ENCODE data around the gene RGS11. TPM values are rescaled to one million over a fixed set of nuclear protein-coding genes. Genes with fewer than 3 reads are reported as not detected.

The RGS11 gene
- total and polyA plus RNA-seq, 11 donors, result 1.1 to 19.5 (median 11.8) TPM

GRCh38 chr16:228151-228851, 47.4 kb downstream of the RGS11 start:
- H3K4me3 ChIP-seq, result peak overlapping the region; percentile 56 to 93 (median 77)
- no peak for DNase-seq
- TF ChIP-seq POLR2A (IDR thresholded peaks at IDR 0.05) (no peak), CTCF (IDR thresholded peaks at IDR 0.05) (no peak)
- ATAC-seq, result peak in 1 of 4 donors; percentile 15
- WGBS, 4 donors, result 20 to 23% (median 21%) methylated on average over 9 of the region's 9 CpGs
- peaks cover 3 to 25% (median 13%) of the 10 kb centered on the region in 12 donors for H3K4me1 ChIP-seq
- H3K27me3 ChIP-seq, result no peaks in the 10 kb centered on the region
- intact Hi-C loops (cut with DNase I), result loop anchor here in 5 of 10 donors (5.0 to 10.0 kb wide), 3 partner anchors 121 to 126 kb away; partner anchors contain the start of gene AXIN1 (in 4 of the 5)
- no peaks in the 10 kb centered on the region for H3K9me3 ChIP-seq
- H3K27ac ChIP-seq, result peak overlapping the region; percentile 83 to 99 (median 96)
- H3K36me3 ChIP-seq, result peaks cover 0 to 47% (median 43%) of the 10 kb centered on the region in 9 donors

- intact Hi-C loops (cut with DNase I), result loop anchor here in 2 of 10 donors (10.0 kb wide), 1 partner anchor 135 kb away; the partner anchor contains the start of gene AXIN1 (in 2 of the 2)
These were observed 55.7 kb downstream of the RGS11 start for GRCh38 chr16:220021-220420.

More at GRCh38 chr16:220021-220420, 55.7 kb downstream of the RGS11 start:
- no peak overlapping the region for H3K4me3 ChIP-seq
- H3K36me3 ChIP-seq, result peaks cover 0 to 100% (median 100%) of the 10 kb centered on the region in 9 donors
- no peak overlapping the region for H3K27ac ChIP-seq
- no peaks in the 10 kb centered on the region for H3K9me3 ChIP-seq
- peaks cover 0 to 4% (median 0%) of the 10 kb centered on the region in 12 donors for H3K4me1 ChIP-seq
- no peak for TF ChIP-seq POLR2A (IDR thresholded peaks at IDR 0.05)
- TF ChIP-seq CTCF (IDR thresholded peaks at IDR 0.05), result no peak
- no peak for DNase-seq
- WGBS, 4 donors, result 67 to 75% (median 70%) methylated on average over 4 of the region's 4 CpGs
- H3K27me3 ChIP-seq, result no peaks in the 10 kb centered on the region
- no peak for ATAC-seq

Other genes with a start within 250 kb of the RGS11 start
- gene POLR3K, start 222.3 kb downstream of the RGS11 start, total RNA-seq, result 10 to 100 TPM in 7 of 9 donors, 1 to 10 TPM in 2; 4.1 to 14.4 (median 11.5) TPM
- 10 to 100 TPM; 10.9 to 20.3 TPM for gene POLR3K, start 222.3 kb downstream of the RGS11 start, polyA plus RNA-seq
- gene SNRNP25, start 222.1 kb downstream of the RGS11 start, total RNA-seq, result 100 to 1,000 TPM in 1 of 9 donors, 10 to 100 TPM in 8; 41.6 to 105 (median 56.5) TPM
- 100 to 1,000 TPM in 1 of 2 donors, 10 to 100 TPM in 1; 65.2 to 127 TPM for gene SNRNP25, start 222.1 kb downstream of the RGS11 start, polyA plus RNA-seq
- 10 to 100 TPM; 17.4 to 30.6 (median 22.7) TPM for gene RHBDF1, start 203.3 kb downstream of the RGS11 start, total RNA-seq
- gene RHBDF1, start 203.3 kb downstream of the RGS11 start, polyA plus RNA-seq, result 10 to 100 TPM; 23.9 to 45.8 TPM
- 10 to 100 TPM; 30.5 to 89.7 (median 38.6) TPM for gene MPG, start 197.7 kb downstream of the RGS11 start, total RNA-seq
- gene MPG, start 197.7 kb downstream of the RGS11 start, polyA plus RNA-seq, result 10 to 100 TPM; 63.5 to 77.3 TPM
- 10 to 100 TPM; 12.9 to 29.4 (median 23.9) TPM for gene NPRL3, start 137.3 kb downstream of the RGS11 start, total RNA-seq
- gene NPRL3, start 137.3 kb downstream of the RGS11 start, polyA plus RNA-seq, result 10 to 100 TPM; 15.5 to 25.6 TPM
- gene HBZ, start 123.3 kb downstream of the RGS11 start, total RNA-seq, result not detected
- not detected for gene HBZ, start 123.3 kb downstream of the RGS11 start, polyA plus RNA-seq
- gene HBM, start 110.0 kb downstream of the RGS11 start, total RNA-seq, result under 1 TPM in 4 of 9 donors, not detected in 5; 0.54 to 0.62 (median 0.58) TPM
- not detected for gene HBM, start 110.0 kb downstream of the RGS11 start, polyA plus RNA-seq
- 1,000 to 10,000 TPM in 2 of 9 donors, 100 to 1,000 TPM in 4, 10 to 100 TPM in 3; 47.9 to 2,038 (median 162) TPM for gene HBA2, start 103.1 kb downstream of the RGS11 start, total RNA-seq
- 10 to 100 TPM in 1 of 2 donors, 1 to 10 TPM in 1; 3.6 to 90.1 TPM for gene HBA2, start 103.1 kb downstream of the RGS11 start, polyA plus RNA-seq
- 1,000 to 10,000 TPM in 1 of 9 donors, 100 to 1,000 TPM in 7, 10 to 100 TPM in 1; 74.1 to 1,031 (median 259) TPM for gene HBA1, start 99.3 kb downstream of the RGS11 start, total RNA-seq
- gene HBA1, start 99.3 kb downstream of the RGS11 start, polyA plus RNA-seq, result 10 to 100 TPM in 1 of 2 donors, 1 to 10 TPM in 1; 1.8 to 32.6 TPM
- not detected for gene HBQ1, start 95.5 kb downstream of the RGS11 start, total RNA-seq
- gene HBQ1, start 95.5 kb downstream of the RGS11 start, polyA plus RNA-seq, result not detected
- gene LUC7L, start 46.5 kb downstream of the RGS11 start, total RNA-seq, result 10 to 100 TPM; 12.5 to 26.8 (median 19.4) TPM
- 10 to 100 TPM; 17.7 to 47.5 TPM for gene LUC7L, start 46.5 kb downstream of the RGS11 start, polyA plus RNA-seq
- 100 to 1,000 TPM; 132 to 201 (median 148) TPM for gene FAM234A, start 41.1 kb downstream of the RGS11 start, total RNA-seq
- 100 to 1,000 TPM; 110 to 124 TPM for gene FAM234A, start 41.1 kb downstream of the RGS11 start, polyA plus RNA-seq
- 10 to 100 TPM in 3 of 9 donors, 1 to 10 TPM in 6; 5.5 to 19.2 (median 8.2) TPM for gene ARHGDIG, start 4.6 kb upstream of the RGS11 start, total RNA-seq
- gene ARHGDIG, start 4.6 kb upstream of the RGS11 start, polyA plus RNA-seq, result 10 to 100 TPM in 1 of 2 donors, under 1 TPM in 1; 0.26 to 11.4 TPM
- 1 to 10 TPM in 8 of 9 donors, under 1 TPM in 1; 0.98 to 9.3 (median 5.1) TPM for gene PDIA2, start 7.2 kb upstream of the RGS11 start, total RNA-seq
- 1 to 10 TPM in 1 of 2 donors, under 1 TPM in 1; 0.17 to 1.7 TPM for gene PDIA2, start 7.2 kb upstream of the RGS11 start, polyA plus RNA-seq
- gene AXIN1, start 76.8 kb upstream of the RGS11 start, total RNA-seq, result 10 to 100 TPM in 6 of 9 donors, 1 to 10 TPM in 3; 6.8 to 32.0 (median 11.6) TPM
- 10 to 100 TPM; 10.0 to 19.8 TPM for gene AXIN1, start 76.8 kb upstream of the RGS11 start, polyA plus RNA-seq
- gene MRPL28, start 94.6 kb upstream of the RGS11 start, total RNA-seq, result 100 to 1,000 TPM in 2 of 9 donors, 10 to 100 TPM in 7; 66.3 to 126 (median 77.7) TPM
- 100 to 1,000 TPM; 135 to 157 TPM for gene MRPL28, start 94.6 kb upstream of the RGS11 start, polyA plus RNA-seq
- 10 to 100 TPM; 32.3 to 65.3 (median 44.9) TPM for gene PGAP6, start 106.0 kb upstream of the RGS11 start, total RNA-seq
- gene PGAP6, start 106.0 kb upstream of the RGS11 start, polyA plus RNA-seq, result 10 to 100 TPM; 30.1 to 63.8 TPM
- 10 to 100 TPM; 53.9 to 95.3 (median 73.8) TPM for gene NME4, start 121.3 kb upstream of the RGS11 start, total RNA-seq
- gene NME4, start 121.3 kb upstream of the RGS11 start, polyA plus RNA-seq, result 100 to 1,000 TPM in 1 of 2 donors, 10 to 100 TPM in 1; 37.5 to 103 TPM
- gene DECR2, start 125.9 kb upstream of the RGS11 start, total RNA-seq, result 10 to 100 TPM in 6 of 9 donors, 1 to 10 TPM in 3; 6.9 to 20.6 (median 12.2) TPM
- gene DECR2, start 125.9 kb upstream of the RGS11 start, polyA plus RNA-seq, result 10 to 100 TPM in 1 of 2 donors, 1 to 10 TPM in 1; 7.1 to 17.1 TPM
- gene RAB11FIP3, start 149.7 kb upstream of the RGS11 start, total RNA-seq, result 10 to 100 TPM; 19.9 to 39.9 (median 31.9) TPM
- 10 to 100 TPM; 19.3 to 35.2 TPM for gene RAB11FIP3, start 149.7 kb upstream of the RGS11 start, polyA plus RNA-seq

Data from heart left ventricle (tissue), 16 donors.